Stimulated activated CD4-positive, alpha-beta T cell treated with anti-CD3 and anti-CD28 coated beads, TNF-alpha, amount 100 ng/mL, for 48 hours (primary cell): ENCODE measurements around the gene LSM14B.
"Not testable (repeated sequence)": the region's sequence is repeated elsewhere in the genome, so short reads cannot be mapped to it uniquely, and the experiment has no call there.

Experiments
- DNase-seq, 3 donors: peaks; one replicate each; pipeline ENCODE4 v3.0.0-alpha.2; 2020; ENCODE audit warnings: low read depth in 3 of 3

The LSM14B gene

GRCh38 chr20:62121776-62122653, at the start of gene LSM14B:
LSM14B (plus strand) TSS chr20:62122475; CDS start chr20:62122667, 192 bp downstream.
- DNase-seq = peak; percentile 95 to 99 (median 98)

DNA sequence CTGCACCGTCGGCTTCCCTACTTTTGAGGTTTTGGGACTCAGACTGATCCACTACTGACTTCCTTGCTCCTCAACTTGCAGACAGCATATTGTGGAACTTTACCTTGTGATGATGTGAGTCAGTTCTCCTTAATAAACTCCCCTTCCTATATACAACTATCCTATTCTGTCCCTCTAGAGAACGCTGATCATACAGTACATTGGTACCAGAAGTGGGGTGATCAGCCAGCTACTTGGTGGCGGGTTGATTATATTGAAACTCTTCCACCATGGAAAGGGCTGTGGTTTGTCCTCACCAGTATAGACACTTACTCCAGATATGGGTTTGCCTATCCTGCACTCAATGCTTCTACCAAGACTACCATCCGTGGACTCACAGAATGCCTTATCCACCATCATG, 49.0 kb upstream of the LSM14B start:
- DNase-seq = no peak

- DNase-seq = no peak
Measured at GRCh38 chr20:62079166-62079565, 43.1 kb upstream of the LSM14B start.

GRCh38 chr20:62080249-62080990, 41.9 kb upstream of the LSM14B start:
- no peak for DNase-seq

DNA sequence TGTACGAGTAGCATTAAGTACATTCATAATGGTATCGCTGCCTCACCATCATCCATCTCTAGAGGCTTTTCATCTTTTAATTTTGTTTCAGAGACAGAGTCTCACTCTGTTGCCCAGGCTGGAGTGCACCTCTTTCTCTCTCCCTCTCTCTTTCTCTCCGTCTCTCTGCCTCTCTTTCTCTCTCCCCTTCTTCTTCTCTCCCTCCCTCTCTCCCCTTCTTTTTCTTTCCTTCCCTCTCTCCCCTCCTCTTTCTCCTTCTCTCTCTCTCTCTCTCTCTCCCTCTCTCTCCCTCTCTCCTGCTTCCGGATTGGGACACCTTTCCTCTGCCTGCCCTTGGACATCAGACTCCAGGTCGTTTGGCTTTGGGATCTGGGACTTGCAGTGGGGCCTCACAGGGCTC, 39.0 kb upstream of the LSM14B start:
- DNase-seq = no peak

DNA sequence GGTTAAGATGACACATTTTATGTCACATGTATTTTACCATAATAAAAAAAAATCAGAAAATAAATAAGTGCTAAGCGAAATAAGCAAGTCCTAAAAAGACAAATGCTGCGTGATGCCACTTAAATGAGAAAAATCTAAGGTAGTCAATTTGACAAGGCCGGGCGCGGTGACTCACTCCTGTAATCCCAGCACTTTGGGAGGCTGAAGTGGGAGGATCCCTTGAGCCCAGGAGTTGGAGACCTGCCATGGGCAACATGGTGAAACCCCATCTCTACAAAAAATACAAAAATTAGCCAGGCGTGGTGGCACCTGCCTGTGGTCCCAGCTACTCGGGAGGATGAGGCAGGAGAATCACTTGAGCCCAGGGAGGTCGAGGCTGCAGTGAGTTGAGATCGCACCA, 38.1 kb upstream of the LSM14B start:
- not testable (repeated sequence) for DNase-seq

GRCh38 chr20:62085206-62085605, 37.1 kb upstream of the LSM14B start:
- no peak for DNase-seq

GRCh38 chr20:62087227-62087626, 35.0 kb upstream of the LSM14B start:
- DNase-seq = no peak

DNA sequence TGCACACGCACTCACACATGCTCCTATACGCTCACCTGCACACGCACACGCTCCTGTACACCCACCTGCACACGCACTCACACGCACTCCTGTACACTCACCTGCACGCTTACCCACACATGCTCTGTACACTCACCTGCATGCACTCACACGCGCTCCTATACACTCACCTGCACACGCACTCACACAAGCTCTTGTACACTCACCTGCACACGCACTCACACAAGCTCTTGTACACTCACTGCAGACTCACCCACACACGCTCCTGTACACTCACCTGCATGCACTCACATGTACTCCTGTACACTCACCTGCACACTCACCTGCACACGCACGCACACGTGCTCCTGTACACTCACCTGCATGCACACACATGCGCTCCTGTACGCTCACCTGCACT, 34.6 kb upstream of the LSM14B start:
- no peak for DNase-seq

GRCh38 chr20:62088258-62089127, 33.8 kb upstream of the LSM14B start:
- no peak for DNase-seq

DNA sequence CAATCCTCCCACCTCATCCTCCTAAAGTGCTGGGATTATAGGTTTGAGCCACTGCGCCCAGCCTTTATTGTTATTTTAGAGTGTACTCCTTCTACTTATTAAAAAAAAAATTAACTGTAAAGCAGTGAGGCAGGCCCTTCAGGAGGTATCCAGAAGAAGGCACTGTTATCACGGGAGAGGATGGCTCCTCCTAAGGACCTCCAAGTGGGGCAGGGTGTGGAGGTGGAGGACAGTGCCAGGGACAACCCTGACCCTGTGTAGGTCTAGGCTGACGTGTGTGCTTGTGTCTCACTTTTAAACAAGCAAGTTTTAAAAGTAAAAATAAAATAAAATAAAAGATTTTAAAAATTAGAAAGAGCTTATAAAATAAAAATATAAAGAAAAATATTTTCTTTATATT, 32.9 kb upstream of the LSM14B start:
- no peak for DNase-seq

- DNase-seq = no peak
Measured at GRCh38 chr20:62096421-62097380, 25.6 kb upstream of the LSM14B start.

DNA sequence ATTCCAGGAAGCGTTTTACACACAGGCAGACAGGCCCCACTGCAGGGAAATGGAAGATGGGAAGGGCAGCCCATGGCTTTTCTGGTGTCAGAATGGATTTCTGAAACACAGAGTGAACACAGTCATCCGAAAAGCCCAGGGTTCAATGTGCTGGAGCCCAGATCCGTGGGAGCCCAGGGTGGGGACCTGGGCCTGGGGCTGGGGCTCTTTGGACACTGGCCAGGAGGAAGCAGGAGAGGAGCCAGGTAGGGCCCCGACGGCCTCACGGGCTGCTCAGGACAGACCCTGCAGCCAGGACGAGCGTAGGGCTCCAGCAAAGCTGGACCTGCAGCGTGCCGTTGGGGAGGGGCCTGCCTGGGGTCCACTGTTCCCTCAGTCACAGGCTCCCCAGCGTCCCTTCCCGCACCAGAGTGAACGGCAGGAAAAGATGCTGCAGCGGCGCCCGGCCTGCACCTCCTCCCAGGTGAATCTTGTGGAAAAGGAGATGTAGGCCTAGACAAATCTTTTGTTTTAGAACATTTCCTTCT, 24.3 kb upstream of the LSM14B start:
- no peak for DNase-seq

DNA sequence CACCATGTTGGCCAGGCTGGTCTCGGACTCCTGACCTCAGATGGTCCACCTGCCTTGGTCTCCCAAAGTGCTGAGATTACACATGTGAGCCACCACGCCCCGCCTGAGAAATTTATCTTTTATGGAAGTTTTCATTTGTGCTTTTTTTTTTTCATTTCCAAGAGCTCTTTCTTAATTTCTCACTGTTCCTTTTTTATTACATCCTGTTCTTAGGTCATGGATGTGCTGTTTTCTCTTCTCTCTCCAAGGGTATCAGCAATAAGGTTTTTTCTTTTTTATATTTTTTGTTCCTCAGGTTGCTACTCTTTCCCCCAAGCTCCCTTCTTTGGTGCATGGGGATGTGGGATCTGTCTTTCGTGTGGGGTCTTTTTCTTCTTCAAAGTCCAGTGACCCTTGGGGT, 21.2 kb upstream of the LSM14B start:
- no peak for DNase-seq

DNA sequence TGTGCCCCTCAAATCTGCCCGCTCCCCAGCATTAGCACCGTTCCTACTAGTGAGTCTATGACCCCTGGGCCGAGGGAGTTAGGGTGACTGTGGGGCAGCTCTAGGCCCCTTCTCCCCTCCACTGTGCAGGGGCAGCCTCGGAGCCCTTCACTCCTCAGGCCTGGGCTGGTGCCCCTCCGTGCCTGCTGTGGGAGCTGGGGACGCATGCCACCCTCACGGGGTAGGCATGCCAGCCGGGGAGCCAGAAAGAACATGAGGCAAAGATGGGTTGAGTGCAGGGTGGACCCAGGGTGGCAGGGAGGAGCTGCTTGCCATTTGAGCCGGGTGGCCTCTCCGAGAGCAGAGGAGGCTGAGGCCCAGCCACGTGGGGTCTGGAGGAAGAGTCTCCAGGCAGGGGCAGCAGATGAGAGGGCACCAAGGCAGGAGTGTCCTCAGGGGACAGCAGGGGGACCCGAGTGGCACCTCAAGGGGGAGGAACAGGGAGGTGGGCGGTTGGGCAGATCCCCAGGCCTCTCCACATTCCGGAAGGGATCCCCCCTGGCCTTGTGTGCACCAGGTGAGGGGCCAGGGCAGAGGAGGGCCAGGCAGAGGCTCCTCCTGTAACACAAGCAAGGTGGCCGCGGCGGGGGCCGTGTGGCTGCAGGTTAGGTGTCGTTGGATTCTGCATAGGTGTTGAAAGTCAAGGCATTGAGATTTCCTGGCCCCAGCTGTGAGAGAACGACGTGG, 18.6 kb upstream of the LSM14B start:
- DNase-seq = no peak

DNA sequence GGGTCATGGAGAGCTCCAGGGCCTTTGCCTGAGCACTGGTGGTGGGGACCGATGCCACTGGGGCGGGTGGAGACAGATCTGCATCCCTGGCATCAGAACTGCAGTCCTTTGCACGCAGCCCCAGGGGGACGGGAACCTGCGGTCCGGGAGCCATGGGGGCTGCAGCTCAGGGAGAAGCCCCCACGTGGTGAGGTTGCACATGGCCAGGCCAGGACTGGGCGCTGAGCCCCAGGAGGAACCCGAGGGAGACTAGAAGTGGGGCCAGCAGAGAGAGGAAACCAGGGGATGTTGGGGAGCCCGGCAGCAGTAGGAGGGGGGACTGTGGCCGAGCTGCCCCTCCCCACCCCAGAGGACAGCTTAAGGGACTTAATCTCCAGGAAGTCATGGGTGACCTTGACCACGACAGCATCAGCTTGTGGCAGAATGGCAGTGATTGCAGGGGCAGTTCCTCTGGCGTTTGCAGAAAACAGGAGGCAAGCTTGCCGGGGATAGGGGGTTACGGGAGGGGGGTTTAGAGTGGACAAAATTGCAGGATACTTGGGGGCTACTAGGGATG, 18.0 kb upstream of the LSM14B start:
- DNase-seq = no peak

- no peak for DNase-seq
Measured at GRCh38 chr20:62104791-62105345, 17.4 kb upstream of the LSM14B start.

GRCh38 chr20:62105592-62105991, 16.7 kb upstream of the LSM14B start:
- DNase-seq = no peak

GRCh38 chr20:62111148-62111547, 11.1 kb upstream of the LSM14B start:
- no peak for DNase-seq
